GM11168 (cell line): ENCODE data around the gene RSBN1.

ENCODE experiments used
- in situ Hi-C: fragments of 300-500 bp; cut with MboI; formaldehyde crosslinking; loops from one replicate; pipeline ENCODE4 v1.12.0; 2022; ENCODE audit warnings: low sequenced_read_pairs; ENCODE audit not compliant: unreplicated experiment

The RSBN1 gene

GRCh38 chr1:113813218-113813617 lies 942 bp upstream of the RSBN1 start:
- in situ Hi-C loops: no loop called here

- in situ Hi-C loops: no loop called here
Observed at GRCh38 chr1:113812661-113813135, 422 bp upstream of the RSBN1 start.

- in situ Hi-C loops: no loop called here
Observed at GRCh38 chr1:113811156-113811887, 954 bp downstream of the RSBN1 start.

GRCh38 chr1:113809670-113810602 lies 2.3 kb downstream of the RSBN1 start:
- in situ Hi-C loops: no loop called here

- in situ Hi-C loops: no loop called here
Observed at GRCh38 chr1:113808450-113809195, 3.7 kb downstream of the RSBN1 start.

- in situ Hi-C loops: no loop called here
Observed at GRCh38 chr1:113805639-113806038, 6.6 kb downstream of the RSBN1 start.

GRCh38 chr1:113805256-113805531 lies 7.1 kb downstream of the RSBN1 start:
- in situ Hi-C loops: no loop called here

GRCh38 chr1:113804421-113805255 lies 7.6 kb downstream of the RSBN1 start:
- in situ Hi-C loops: no loop called here

GRCh38 chr1:113802367-113803007 lies 9.8 kb downstream of the RSBN1 start:
- in situ Hi-C loops: no loop called here

- in situ Hi-C loops: no loop called here
Observed at GRCh38 chr1:113800487-113800886, 11.8 kb downstream of the RSBN1 start.

GRCh38 chr1:113797472-113797871 lies 14.8 kb downstream of the RSBN1 start:
- in situ Hi-C loops: no loop called here

GRCh38 chr1:113793878-113794834 lies 18.1 kb downstream of the RSBN1 start:
- in situ Hi-C loops: no loop called here

- in situ Hi-C loops: no loop called here
Observed at GRCh38 chr1:113792986-113793385, 19.3 kb downstream of the RSBN1 start.

- in situ Hi-C loops: no loop called here
Observed at GRCh38 chr1:113792471-113792870, 19.8 kb downstream of the RSBN1 start.

GRCh38 chr1:113788802-113789201 lies 23.5 kb downstream of the RSBN1 start:
- in situ Hi-C loops: no loop called here

GRCh38 chr1:113787663-113788062 lies 24.6 kb downstream of the RSBN1 start:
- in situ Hi-C loops: no loop called here

GRCh38 chr1:113786069-113786468 lies 26.2 kb downstream of the RSBN1 start:
- in situ Hi-C loops: no loop called here

- in situ Hi-C loops: no loop called here
Observed at GRCh38 chr1:113784104-113784779, 28.0 kb downstream of the RSBN1 start.
